Fibroblast of the conjunctiva (primary cell): ENCODE data around the gene SERINC5.
"Not testable (repeated sequence)": the region's sequence is repeated elsewhere in the genome, so short reads cannot be mapped to it uniquely, and the experiment has no call there.

ENCODE experiments used
- DNase-seq: peaks from one replicate; pipeline ENCODE4 v3.0.0-alpha.2; 2010; ENCODE audit warnings: low read depth

SERINC5 gene

DNA sequence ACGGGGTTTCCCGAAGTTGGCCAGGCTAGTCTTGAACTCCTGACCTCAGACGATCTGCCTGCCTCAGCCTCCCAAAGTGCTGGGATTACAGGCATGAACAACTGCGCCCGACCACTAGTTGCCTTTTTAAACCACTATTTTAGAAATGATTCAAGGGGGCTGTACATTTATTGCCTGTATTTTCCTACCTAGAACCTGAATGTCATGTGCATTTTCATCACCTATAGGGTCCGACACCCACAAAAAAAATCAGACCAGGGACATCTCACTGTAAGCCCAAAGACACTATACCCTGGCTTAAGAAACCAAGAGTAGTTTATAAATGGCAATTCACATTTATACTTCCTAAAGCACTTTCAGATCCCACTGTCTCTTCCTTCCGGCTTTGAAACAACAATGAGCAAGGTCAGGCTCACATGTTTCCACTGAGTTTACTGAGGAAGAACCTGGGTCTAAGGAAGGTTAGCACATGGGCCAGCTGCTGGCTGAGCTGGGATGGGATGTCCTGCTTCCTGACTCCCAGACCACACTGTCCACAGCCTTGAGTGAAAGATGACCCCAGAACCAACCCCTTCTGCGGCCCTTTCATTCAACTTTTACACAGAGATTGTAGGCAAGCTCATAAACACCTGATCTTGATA is 87.3 kb downstream of the SERINC5 start:
- no peak for DNase-seq

DNA sequence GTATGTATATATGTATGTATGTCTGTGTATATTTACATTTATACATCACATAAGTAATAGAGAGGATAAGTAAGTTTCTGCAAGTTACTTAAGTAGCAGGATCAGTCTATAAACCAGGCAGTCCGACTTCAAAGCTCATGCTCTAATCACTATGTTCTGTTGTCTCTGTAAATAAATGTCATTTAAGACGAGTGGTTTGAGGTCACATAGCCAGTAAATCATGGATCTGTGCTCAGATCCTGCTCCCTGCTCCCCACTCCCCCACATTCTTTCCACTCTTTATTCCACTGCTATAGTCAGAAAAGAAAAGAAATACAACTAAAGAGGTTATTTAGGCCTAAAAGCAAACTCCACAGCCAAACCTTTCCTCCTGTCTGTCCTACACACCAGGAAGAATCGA is 90.4 kb downstream of the SERINC5 start:
- DNase-seq, result no peak

DNA sequence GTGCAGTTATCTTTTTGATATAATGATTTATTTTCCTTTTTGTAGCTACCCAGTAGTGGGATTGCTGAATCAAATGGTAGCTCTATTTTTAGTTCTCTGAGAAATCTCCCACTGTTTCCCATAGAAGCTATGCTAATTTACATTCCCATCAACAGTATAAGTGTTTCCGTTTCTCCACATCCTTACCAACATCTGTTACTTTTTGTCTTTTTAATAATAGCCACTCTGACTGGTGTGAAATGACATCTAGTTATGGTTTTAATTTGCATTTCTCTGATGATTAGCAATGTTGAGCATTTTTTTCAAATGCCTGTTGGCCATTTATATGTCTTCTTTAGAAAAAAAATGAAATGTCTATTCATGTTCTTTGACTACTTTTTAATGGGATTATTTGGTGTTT is 94.7 kb downstream of the SERINC5 start:
- DNase-seq, result no peak

DNA sequence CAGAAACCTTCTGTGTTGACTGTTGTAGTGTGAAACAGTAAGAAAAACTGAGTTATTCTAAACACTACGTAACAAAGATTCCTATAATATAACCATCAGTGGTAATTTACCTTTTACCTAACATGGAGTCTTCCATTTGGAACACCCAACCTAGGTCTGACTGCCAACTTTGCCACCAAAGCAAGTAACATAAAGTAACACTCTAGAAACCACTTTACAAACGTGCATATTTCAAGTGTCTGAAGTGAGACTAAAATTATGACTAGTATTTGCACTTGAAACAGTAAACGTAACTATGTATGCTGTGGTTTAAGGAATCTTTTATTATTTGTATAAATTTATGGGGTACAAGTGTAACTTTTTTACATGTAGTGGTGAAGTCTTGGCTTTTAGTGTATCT is 95.6 kb downstream of the SERINC5 start:
- DNase-seq, result no peak

DNA sequence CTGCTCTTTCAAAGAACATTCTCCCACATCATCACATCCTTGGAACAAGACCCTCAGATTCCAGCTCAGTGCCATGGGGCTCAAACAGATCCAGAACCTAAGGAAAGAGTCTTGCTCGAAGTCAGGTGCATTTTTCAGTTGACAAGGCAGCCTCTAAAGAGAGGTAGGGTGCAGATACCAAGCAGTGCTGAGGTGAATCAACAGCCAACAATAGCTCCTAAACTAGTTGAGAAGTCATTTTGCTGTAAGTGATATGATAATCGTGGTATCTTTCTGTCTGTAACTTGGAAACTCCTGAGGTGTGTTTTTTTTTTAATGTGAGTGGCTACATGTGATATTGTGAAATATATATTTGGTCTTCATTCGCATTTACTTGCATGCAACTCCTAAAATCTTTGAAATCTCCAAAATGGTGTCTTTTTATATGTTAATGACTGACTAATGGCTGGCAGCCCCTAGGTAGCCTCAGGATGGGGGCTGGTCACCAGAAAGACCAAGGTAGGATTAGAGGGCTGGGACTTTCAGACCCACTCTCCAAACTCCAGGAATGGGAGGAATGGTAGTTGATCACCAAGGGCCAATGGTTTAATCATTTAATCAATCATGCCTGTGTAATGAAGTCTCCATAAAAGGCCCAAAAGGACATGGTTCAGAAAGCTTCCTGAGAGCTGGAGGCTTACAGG is 96.6 kb downstream of the SERINC5 start:
- DNase-seq, result no peak

DNA sequence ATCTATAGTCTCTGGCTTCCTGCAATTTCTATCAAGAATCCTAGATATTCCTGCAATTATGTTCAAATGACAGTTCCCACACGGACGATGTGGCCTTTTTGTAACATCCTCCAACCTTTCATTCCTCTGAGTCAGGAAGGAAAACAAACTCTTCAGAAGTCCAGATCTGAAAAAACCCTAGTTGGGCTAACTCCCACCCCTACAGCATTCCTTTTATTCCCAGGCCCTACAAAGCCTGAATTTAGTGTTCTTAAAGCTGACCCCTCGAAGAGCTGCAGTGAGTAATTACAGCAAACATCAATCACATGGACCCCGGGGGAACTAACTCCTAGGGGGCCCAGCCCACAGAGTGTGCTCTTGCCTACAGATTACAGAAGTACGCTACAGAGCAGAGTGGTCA is 99.7 kb downstream of the SERINC5 start:
- DNase-seq, result no peak

DNA sequence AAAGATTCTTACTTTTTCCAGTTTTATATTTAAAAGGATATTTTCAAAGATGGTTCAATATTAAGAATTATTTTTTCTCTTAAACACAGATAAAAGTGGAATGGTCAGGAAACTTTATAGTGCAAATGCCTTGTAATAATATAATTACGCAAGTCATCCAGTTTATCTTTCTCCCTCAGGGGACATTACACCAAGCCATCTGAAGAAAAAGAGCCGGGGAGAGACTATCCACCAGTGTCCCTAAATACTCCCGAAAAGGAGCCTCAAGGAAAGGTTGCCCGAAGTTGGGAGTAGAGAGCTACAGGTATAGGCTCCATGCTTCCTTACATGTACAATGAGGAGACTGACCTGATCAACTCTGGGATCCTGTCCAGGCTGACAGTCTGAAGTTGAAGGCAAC is 101.1 kb downstream of the SERINC5 start:
- no peak for DNase-seq

DNA sequence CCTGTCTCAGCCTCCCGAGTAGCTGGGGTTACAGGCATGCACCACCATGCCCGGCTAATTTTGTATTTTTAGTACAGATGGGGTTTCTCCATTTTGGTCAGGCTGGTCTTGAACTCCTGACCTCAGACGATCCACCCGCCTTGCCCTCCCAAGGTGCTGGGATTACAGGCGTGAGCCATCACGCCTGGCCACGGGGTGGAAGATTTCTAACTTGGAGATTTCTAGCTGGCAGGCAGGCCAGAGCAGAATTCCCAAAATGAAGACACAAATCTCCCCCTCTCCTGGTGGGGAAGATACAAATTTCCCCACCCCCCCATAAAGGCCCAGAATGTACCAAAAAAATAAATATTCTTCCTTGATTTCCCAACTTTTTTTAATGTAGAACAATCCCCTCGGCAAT is 101.6 kb downstream of the SERINC5 start:
- DNase-seq, result not testable (repeated sequence)

DNA sequence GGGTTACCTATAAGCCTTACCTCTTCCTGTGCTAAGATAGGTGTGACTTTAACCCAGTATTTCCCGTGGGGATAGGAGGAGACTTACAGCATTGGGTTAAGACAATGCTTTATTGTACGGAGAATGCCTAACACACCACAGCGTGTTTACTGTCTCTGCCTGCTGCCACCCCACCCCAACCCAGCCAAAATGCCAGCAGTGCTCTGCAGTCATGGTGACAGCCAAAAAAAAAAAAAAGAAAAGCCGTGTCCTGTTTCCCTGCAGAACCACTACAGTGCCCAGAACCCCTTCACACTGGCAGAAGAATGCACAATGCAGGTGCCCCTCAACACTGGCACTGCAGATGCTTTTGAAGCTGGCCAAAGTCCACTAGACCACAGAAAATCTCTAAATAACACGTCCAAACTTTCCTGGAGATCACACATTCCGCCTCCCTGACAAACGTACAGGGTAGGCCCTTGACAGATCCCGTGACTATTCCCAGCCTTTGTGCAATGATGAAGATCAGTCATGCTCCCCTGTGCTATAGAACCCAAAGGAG is 102.2 kb downstream of the SERINC5 start:
- DNase-seq, result no peak

DNA sequence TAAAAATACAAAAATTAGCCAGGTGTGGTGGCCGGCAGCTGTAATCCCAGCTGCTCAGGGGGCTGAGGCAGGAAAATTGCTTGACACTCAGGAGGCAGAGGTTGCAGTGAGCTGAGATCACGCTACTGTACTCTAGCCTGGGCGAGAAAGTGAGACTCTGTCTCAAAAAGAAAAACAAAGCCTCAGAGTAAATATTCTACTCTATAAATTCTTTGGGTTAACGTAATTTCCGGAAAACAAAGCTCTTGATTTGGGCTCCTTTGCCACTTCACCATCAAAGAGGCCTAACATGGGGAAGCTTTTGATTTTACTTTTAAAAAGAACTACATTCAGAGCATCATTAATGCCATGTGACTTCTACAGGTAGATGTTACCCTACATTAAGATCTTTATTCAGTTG is 103.1 kb downstream of the SERINC5 start:
- DNase-seq, result no peak

DNA sequence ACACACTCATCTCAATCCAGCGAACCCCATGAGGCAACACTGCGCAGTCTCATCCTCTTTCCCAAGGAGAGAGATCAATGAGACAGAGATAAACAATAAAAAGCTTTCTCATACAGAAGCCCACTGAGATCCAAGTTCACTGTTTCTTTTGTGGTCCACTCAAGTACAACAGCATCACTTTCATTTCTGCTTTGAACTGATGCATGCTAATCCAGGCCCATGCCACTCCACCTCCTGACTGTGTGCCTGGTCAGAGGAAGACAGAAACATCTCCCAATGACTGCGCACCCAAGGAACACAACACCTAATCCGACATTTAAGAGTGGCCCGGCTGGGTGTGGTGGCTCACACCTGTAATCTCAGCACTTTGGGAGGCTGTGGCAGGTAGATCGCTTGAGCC is 104.0 kb downstream of the SERINC5 start:
- no peak for DNase-seq

DNA sequence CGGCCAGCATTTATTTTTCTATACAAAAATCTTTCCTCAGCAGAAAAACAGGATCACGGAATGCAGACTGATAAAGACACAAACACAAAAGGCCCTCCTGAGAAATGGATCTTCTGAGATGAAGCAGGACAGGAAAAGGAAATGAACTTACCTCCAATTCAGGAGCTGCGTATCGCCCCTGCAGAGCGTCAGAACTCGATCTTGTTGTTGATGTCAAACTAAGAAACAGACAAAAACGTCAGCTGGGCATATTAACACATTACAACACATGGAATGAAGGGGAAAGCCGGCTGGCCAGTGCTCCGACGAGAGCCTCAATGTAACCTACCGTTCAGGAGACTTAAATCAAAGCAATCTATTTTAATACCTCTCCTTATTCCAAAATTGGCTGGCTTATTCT is 105.1 kb downstream of the SERINC5 start:
- DNase-seq, result no peak

DNA sequence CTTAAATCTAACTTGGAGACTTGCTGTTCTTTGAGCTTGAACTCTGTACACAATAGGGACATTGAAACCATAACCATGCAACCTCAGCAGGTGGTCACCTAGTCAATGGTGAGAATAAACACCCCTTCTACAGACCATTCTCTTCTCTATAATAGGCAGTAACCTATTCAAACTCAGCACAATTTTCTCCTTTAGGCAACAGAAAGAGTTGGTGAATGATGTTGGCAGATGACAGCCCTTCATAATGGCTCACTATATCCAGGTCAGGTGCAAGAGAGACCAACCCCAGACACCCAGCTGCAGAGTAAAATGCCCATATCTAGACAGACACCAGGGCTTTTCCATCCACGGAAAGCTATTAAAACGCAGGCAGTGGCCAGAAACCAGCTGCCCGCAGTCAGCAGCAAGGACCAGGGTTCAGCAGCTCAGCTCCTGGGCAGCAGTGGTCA is 106.7 kb downstream of the SERINC5 start:
- no peak for DNase-seq

DNA sequence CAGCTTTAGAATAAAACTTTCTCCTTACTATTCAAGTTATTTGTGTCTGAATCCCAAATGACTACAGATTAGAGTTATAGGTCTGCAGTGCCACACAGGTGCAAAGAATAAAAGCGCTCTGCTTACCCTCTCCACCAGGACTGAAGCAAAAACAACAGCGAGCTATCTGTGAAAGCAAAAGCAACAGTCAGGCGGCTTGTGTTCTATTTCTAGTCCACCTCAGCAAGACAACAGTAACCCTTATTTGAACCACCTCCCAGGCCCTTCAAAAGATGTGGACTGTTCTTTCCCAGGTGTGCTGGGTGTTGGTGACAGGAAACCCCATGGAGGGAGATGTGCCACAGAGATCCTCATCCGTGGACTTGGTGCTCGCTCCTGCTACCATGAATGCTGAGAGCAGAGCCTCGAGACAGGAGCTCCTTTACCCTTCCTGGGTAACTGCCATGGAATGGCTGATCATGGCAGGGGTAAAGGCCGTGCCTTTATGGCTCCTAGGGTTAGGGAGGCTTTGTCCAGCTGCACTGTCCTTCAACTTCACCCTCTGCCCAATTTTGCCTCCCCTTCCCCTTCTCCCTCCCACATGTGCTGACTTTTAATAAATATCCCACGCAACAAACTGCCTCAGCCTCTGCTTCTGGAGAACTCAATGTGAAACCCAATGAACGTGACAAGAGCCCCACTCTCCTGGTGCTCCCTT is 108.6 kb downstream of the SERINC5 start:
- DNase-seq, result no peak

DNA sequence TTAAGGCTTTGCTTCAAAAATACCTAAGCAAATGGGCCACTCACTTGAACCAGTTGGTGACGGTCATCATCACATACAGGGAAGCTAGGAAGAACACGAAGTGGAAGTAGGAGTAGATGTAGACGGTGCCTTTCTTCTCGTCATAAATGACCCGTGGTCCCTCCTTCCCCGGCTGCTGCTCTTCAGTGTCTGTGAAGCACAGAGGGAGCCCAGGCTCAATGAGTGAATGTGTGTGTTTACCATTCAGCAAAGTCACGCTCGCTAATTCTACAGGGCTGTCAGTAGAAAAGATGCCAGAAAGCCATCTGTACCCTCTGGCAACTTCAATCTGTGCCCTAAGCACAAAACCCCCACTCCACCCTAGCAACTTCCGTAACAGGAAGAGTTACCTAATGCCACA is 109.8 kb downstream of the SERINC5 start:
- DNase-seq, result no peak

DNA sequence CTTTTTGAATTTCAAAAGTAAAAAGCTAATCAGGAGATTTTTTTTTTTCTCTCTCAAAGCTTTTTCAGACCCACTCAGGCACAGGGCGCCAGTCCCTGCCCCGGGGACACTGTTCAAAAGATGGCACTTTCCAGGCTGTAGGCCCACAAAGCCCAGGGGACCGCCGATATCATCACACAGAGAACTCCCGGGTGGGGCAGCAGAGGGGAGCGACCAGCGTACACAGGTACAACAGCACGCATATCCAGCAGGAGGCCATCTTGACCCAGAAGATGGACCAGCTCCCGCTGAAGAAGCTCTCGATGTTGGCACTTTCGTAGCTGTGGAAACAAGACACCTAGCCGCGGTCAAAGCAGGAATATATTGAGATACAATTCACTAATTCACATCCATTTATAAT is 112.4 kb downstream of the SERINC5 start:
- no peak for DNase-seq

DNA sequence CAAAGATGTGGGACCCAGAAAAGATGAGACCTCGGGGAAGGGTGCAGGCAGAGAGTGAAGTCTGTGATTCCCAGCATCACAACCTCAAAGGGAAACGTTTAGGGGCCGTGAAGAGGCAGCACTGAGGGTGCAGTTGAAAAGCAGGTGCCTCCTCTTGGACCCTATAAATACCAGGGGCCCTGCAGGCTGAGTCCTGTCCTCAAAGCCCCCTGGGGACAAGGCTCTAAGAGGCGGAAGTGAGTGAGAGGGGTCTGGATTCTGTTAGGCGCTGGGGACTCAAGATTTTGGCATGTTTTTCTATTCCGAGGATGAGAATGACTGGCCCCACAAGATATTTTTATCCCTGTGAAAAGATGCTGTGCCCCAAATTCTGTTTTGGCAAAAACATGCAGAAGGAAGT is 112.9 kb downstream of the SERINC5 start:
- DNase-seq, result no peak

DNA sequence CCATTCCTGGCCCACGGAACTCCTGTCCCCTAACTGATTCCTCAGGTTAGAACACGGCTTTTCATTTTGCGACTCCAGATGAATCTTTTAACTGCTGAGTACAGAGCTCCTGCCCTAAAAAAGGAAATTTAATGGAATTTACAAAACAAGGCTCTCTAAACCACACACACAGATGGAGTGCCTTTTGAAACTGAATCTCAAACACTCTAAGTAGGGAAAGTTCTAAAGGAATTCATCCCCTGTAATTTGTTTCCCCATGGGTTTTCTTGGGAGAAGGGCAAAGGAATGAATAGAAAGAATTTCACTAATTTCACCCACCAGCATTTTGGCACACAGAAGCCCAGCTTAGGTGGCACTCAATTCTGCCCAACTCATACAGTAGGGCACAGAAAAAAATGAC is 114.2 kb downstream of the SERINC5 start:
- DNase-seq, result no peak

DNA sequence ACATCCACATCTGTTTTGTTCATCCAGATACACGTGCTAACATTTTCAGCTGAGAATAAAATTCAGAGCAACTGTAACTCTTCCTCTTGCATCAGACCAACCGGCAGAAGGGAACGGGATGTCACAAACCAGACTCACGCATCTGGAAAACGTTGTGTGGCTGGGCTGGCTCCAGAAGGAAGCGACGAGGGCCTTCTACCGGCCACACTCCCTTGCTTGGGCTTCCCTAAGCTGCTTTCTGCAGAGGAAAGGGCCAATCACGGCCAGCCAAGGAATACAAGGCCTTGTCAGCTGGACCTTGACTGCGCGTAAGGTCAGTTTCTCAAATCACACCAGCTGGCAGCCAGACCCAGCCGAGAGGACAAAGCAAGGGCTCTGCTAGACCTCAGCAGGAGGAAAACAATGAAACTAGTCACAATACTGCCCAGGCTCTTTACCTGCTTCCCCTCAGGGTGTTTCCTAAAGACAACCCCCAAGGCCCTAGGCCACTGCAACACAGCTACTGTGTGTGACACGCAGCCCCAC is 114.6 kb downstream of the SERINC5 start:
- DNase-seq, result peak; percentile 56

DNA sequence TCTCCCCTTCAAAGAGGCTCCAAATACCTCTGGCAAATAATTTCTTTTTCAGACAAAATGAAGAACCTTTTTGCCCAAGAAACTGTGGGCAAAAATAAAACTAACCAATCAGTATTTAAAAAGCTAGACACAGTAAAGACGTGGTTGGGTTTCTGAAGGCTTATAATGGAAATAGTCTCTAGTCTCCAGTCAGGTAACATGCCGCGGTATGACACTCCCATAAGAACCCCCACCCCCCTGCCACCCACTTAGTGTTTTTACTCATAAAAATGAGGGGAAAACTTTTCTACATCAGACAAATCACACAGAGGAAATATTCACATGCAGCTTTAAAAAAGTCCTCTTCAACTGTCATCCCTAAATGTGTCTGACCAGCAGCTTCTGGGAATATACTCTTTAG is 115.4 kb downstream of the SERINC5 start:
- no peak for DNase-seq

DNA sequence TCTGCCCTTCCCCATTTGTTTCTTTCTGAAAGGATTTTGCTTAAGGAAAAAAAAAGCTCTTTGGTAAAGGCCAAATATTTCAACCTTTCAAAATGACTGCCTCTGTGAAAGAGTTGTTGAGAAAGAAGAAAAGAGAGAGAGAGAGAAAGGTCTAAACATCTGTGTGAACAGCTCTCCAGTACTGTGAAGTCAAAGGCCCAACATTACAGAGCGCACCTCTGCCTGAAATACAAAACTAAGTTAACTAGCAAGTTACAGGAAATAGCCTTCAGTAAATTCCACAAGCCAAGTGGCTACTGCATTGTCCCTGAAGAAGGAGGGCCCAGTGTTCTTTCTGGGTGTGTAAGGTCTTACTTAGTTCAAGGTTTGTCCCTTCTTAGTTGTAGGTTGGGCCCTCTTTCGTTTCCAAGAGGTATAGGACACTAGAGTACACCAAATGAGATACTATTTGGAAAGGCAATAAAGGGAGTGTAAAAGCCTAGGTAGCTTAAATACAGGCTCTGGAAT is 116.3 kb downstream of the SERINC5 start:
- DNase-seq, result no peak

DNA sequence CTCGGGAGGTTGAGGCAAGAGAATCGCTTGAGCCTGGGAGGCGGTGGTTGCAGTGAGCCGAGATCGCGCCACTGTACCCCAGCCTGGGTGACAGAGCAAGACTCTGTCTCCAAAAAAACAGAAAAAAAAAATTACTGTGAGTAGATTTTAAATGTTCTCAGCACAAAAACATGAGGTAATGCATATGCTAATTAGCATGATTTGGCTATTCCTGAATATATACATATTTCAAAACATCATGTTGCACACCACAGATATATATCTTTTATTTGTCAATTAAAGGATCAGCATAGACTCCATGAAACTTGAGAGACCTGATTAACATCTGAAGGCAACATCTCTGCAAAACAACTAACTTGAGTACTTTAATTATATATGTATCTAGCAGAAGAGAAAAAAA is 117.4 kb downstream of the SERINC5 start:
- no peak for DNase-seq

DNA sequence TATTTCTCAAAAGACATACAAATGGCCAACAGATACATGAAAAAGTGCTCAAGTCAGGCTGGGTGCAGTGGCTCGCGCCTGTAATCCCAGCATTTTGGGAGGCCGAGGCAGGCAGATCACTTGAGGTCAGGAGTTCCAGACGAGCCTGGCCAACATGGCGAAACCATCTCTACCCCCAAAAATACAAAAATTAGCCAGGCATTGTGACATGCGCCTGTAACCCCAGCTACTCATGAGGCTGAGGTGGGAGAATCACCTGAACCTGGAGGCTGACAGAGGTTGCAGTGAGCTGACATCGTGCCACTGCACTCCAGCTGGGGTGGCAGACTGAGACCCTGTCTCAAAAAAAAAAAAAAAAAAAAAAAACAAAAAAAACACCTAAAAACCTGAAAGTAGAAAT is 119.0 kb downstream of the SERINC5 start:
- not testable (repeated sequence) for DNase-seq
